ENCODE measurements around the gene TMEM139.

The TMEM139 gene

GRCh38 chr7:143247372-143247771 is 37.4 kb upstream of the TMEM139 start:
- Histone ChIP-seq H2AFZ (ENCODE audit: low read depth, low read length) (no peak overlapping the region), H3K9ac (ENCODE audit: low read length) (no peak overlapping the region), H3K4ac (ENCODE audit: low read depth in 1 of 2, low read length in 2 of 2) (no peak overlapping the region), H2BK120ac (ENCODE audit: low read depth, low read length) (no peak overlapping the region), H3K27me3 (ENCODE audit: control insufficient read depth in 1 of 2, insufficient read depth in 1 of 2, low read length in 2 of 2) (no peaks in the 10 kb centered on the region), H3K23ac (ENCODE audit: low read length in 2 of 2) (no peak overlapping the region), H3K9me3 (ENCODE audit: control insufficient read depth, low read length) (no peaks in the 10 kb centered on the region), H3K18ac (ENCODE audit: low read depth in 1 of 2, low read length in 2 of 2) (no peak overlapping the region), H3K79me1 (replicated peaks; ENCODE audit: low read length, poor library complexity, severe bottlenecking) (no peaks in the 10 kb centered on the region), H3K36me3 (ENCODE audit: control insufficient read depth in 1 of 2, insufficient read depth in 2 of 2, low read depth in 1 of 2, low read length in 2 of 2) (no peaks in the 10 kb centered on the region), H4K91ac (ENCODE audit: low read length) (no peak overlapping the region), H3K14ac (ENCODE audit: low read length in 2 of 2) (no peak overlapping the region), H2BK12ac (ENCODE audit: low read length in 2 of 2) (no peak overlapping the region), H4K8ac (ENCODE audit: low read length) (no peak overlapping the region), H2BK15ac (ENCODE audit: low read depth, poor library complexity, severe bottlenecking) (no peak overlapping the region), H3K4me2 (ENCODE audit: low read length, poor library complexity, severe bottlenecking) (no peak overlapping the region), H3K27ac (ENCODE audit: low read length, poor library complexity, severe bottlenecking) (no peak overlapping the region), H2BK5ac (ENCODE audit: low read depth, low read length, poor library complexity, severe bottlenecking) (no peak overlapping the region), H2AK5ac (ENCODE audit: low read length, severe bottlenecking) (no peak overlapping the region), H3K4me3 (ENCODE audit: insufficient read depth in 1 of 2, low read depth in 1 of 2, low read length in 2 of 2) (no peak overlapping the region), H3K4me1 (ENCODE audit: control insufficient read depth, insufficient read depth, low read depth, low read length) (peaks cover 5% of the 10 kb centered on the region)
- DNase-seq: no peak
- WGBS: no CpG with 5 or more reads among the region's 1 CpG

- Histone ChIP-seq H3K18ac (ENCODE audit: low read depth in 1 of 2, low read length in 2 of 2) (no peak overlapping the region), H3K9me3 (ENCODE audit: control insufficient read depth, low read length) (no peaks in the 10 kb centered on the region), H3K9ac (ENCODE audit: low read length) (no peak overlapping the region), H3K4me1 (ENCODE audit: control insufficient read depth, insufficient read depth, low read depth, low read length) (peaks cover 4% of the 10 kb centered on the region), H3K36me3 (ENCODE audit: control insufficient read depth in 1 of 2, insufficient read depth in 2 of 2, low read depth in 1 of 2, low read length in 2 of 2) (no peaks in the 10 kb centered on the region), H2AK5ac (ENCODE audit: low read length, severe bottlenecking) (no peak overlapping the region), H2AFZ (ENCODE audit: low read depth, low read length) (no peak overlapping the region), H3K27ac (ENCODE audit: low read length, poor library complexity, severe bottlenecking) (no peak overlapping the region), H2BK12ac (ENCODE audit: low read length in 2 of 2) (no peak overlapping the region), H4K91ac (ENCODE audit: low read length) (no peak overlapping the region), H3K79me1 (replicated peaks; ENCODE audit: low read length, poor library complexity, severe bottlenecking) (no peaks in the 10 kb centered on the region), H2BK5ac (ENCODE audit: low read depth, low read length, poor library complexity, severe bottlenecking) (no peak overlapping the region), H3K23ac (ENCODE audit: low read length in 2 of 2) (no peak overlapping the region), H2BK15ac (ENCODE audit: low read depth, poor library complexity, severe bottlenecking) (no peak overlapping the region), H3K4me3 (ENCODE audit: insufficient read depth in 1 of 2, low read depth in 1 of 2, low read length in 2 of 2) (no peak overlapping the region), H4K8ac (ENCODE audit: low read length) (no peak overlapping the region), H3K14ac (ENCODE audit: low read length in 2 of 2) (no peak overlapping the region), H3K4ac (ENCODE audit: low read depth in 1 of 2, low read length in 2 of 2) (no peak overlapping the region), H3K4me2 (ENCODE audit: low read length, poor library complexity, severe bottlenecking) (no peak overlapping the region), H2BK120ac (ENCODE audit: low read depth, low read length) (no peak overlapping the region), H3K27me3 (ENCODE audit: control insufficient read depth in 1 of 2, insufficient read depth in 1 of 2, low read length in 2 of 2) (no peaks in the 10 kb centered on the region)
- 70% methylated on average over 2 of the region's 2 CpGs for WGBS
- DNase-seq: no peak
Observed at GRCh38 chr7:143248761-143249354, 35.9 kb upstream of the TMEM139 start.

GRCh38 chr7:143250199-143250598 is 34.6 kb upstream of the TMEM139 start:
- no peak overlapping the region for H3K23ac ChIP-seq (ENCODE audit: low read length in 2 of 2)
- no peak overlapping the region for H4K8ac ChIP-seq (ENCODE audit: low read length)
- no peak overlapping the region for H2AK5ac ChIP-seq (ENCODE audit: low read length, severe bottlenecking)
- H2BK12ac ChIP-seq (ENCODE audit: low read length in 2 of 2): no peak overlapping the region
- H3K79me1 ChIP-seq (replicated peaks; ENCODE audit: low read length, poor library complexity, severe bottlenecking): no peaks in the 10 kb centered on the region
- peaks cover 4% of the 10 kb centered on the region for H3K4me1 ChIP-seq (ENCODE audit: control insufficient read depth, insufficient read depth, low read depth, low read length)
- H4K91ac ChIP-seq (ENCODE audit: low read length): no peak overlapping the region
- no peak overlapping the region for H2BK120ac ChIP-seq (ENCODE audit: low read depth, low read length)
- H3K4ac ChIP-seq (ENCODE audit: low read depth in 1 of 2, low read length in 2 of 2): no peak overlapping the region
- H2AFZ ChIP-seq (ENCODE audit: low read depth, low read length): no peak overlapping the region
- no peak overlapping the region for H3K18ac ChIP-seq (ENCODE audit: low read depth in 1 of 2, low read length in 2 of 2)
- H3K36me3 ChIP-seq (ENCODE audit: control insufficient read depth in 1 of 2, insufficient read depth in 2 of 2, low read depth in 1 of 2, low read length in 2 of 2): no peaks in the 10 kb centered on the region
- H3K14ac ChIP-seq (ENCODE audit: low read length in 2 of 2): no peak overlapping the region
- H3K27me3 ChIP-seq (ENCODE audit: control insufficient read depth in 1 of 2, insufficient read depth in 1 of 2, low read length in 2 of 2): no peaks in the 10 kb centered on the region
- no peak overlapping the region for H3K4me2 ChIP-seq (ENCODE audit: low read length, poor library complexity, severe bottlenecking)
- no peak overlapping the region for H3K9ac ChIP-seq (ENCODE audit: low read length)
- H3K27ac ChIP-seq (ENCODE audit: low read length, poor library complexity, severe bottlenecking): no peak overlapping the region
- no peak overlapping the region for H2BK5ac ChIP-seq (ENCODE audit: low read depth, low read length, poor library complexity, severe bottlenecking)
- DNase-seq: no peak
- no peak overlapping the region for H2BK15ac ChIP-seq (ENCODE audit: low read depth, poor library complexity, severe bottlenecking)
- H3K9me3 ChIP-seq (ENCODE audit: control insufficient read depth, low read length): no peaks in the 10 kb centered on the region
- H3K4me3 ChIP-seq (ENCODE audit: insufficient read depth in 1 of 2, low read depth in 1 of 2, low read length in 2 of 2): no peak overlapping the region

GRCh38 chr7:143250822-143251221 is 33.9 kb upstream of the TMEM139 start:
- Histone ChIP-seq H2AFZ (ENCODE audit: low read depth, low read length) (no peak overlapping the region), H3K4me3 (ENCODE audit: insufficient read depth in 1 of 2, low read depth in 1 of 2, low read length in 2 of 2) (no peak overlapping the region), H3K14ac (ENCODE audit: low read length in 2 of 2) (no peak overlapping the region), H2AK5ac (ENCODE audit: low read length, severe bottlenecking) (no peak overlapping the region), H3K27me3 (ENCODE audit: control insufficient read depth in 1 of 2, insufficient read depth in 1 of 2, low read length in 2 of 2) (no peaks in the 10 kb centered on the region), H2BK15ac (ENCODE audit: low read depth, poor library complexity, severe bottlenecking) (no peak overlapping the region), H3K9me3 (ENCODE audit: control insufficient read depth, low read length) (no peaks in the 10 kb centered on the region), H3K4me1 (ENCODE audit: control insufficient read depth, insufficient read depth, low read depth, low read length) (peaks cover 4% of the 10 kb centered on the region), H4K8ac (ENCODE audit: low read length) (no peak overlapping the region), H3K4ac (ENCODE audit: low read depth in 1 of 2, low read length in 2 of 2) (no peak overlapping the region), H2BK12ac (ENCODE audit: low read length in 2 of 2) (no peak overlapping the region), H3K27ac (ENCODE audit: low read length, poor library complexity, severe bottlenecking) (no peak overlapping the region), H3K79me1 (replicated peaks; ENCODE audit: low read length, poor library complexity, severe bottlenecking) (no peaks in the 10 kb centered on the region), H3K18ac (ENCODE audit: low read depth in 1 of 2, low read length in 2 of 2) (no peak overlapping the region), H2BK5ac (ENCODE audit: low read depth, low read length, poor library complexity, severe bottlenecking) (no peak overlapping the region), H4K91ac (ENCODE audit: low read length) (no peak overlapping the region), H3K36me3 (ENCODE audit: control insufficient read depth in 1 of 2, insufficient read depth in 2 of 2, low read depth in 1 of 2, low read length in 2 of 2) (no peaks in the 10 kb centered on the region), H3K23ac (ENCODE audit: low read length in 2 of 2) (no peak overlapping the region), H3K9ac (ENCODE audit: low read length) (no peak overlapping the region), H2BK120ac (ENCODE audit: low read depth, low read length) (no peak overlapping the region), H3K4me2 (ENCODE audit: low read length, poor library complexity, severe bottlenecking) (no peak overlapping the region)
- DNase-seq: no peak
- WGBS: no CpG with 5 or more reads among the region's 1 CpG
